ENCODE results near the gene CXCL9.
A peak's percentile ranks its signal among the peaks of the same experiment; 100 is the strongest.

Gene CXCL9

GRCh38 chr4:75997946-75998345, 9.4 kb downstream of the CXCL9 start:
- H3K4me3 ChIP-seq (ENCODE audit: low read depth, low read length) = no peak overlapping the region
- no peak for TF ChIP-seq CTCF (IDR thresholded peaks at IDR 0.05; ENCODE audit: low read depth, low read length)

- H3K4me3 ChIP-seq (ENCODE audit: low read depth, low read length) = no peak overlapping the region
- no peak for TF ChIP-seq CTCF (IDR thresholded peaks at IDR 0.05; ENCODE audit: low read depth, low read length)
These were observed 10.2 kb downstream of the CXCL9 start for GRCh38 chr4:75997081-75997480.

- H3K4me3 ChIP-seq (ENCODE audit: low read depth, low read length) = no peak overlapping the region
- peak; percentile 15; the same call in 1 of the 2 replicates for TF ChIP-seq CTCF (IDR thresholded peaks at IDR 0.05; ENCODE audit: low read depth, low read length)
These were observed 11.6 kb downstream of the CXCL9 start for GRCh38 chr4:75995727-75996126.

GRCh38 chr4:75992462-75992861, 14.8 kb downstream of the CXCL9 start:
- H3K4me3 ChIP-seq (ENCODE audit: low read depth, low read length) = no peak overlapping the region
- no peak for TF ChIP-seq CTCF (IDR thresholded peaks at IDR 0.05; ENCODE audit: low read depth, low read length)

GRCh38 chr4:75989846-75990528, 17.3 kb downstream of the CXCL9 start:
- peak overlapping the region; percentile 71 for H3K4me3 ChIP-seq (ENCODE audit: low read depth, low read length)
- TF ChIP-seq CTCF (IDR thresholded peaks at IDR 0.05; ENCODE audit: low read depth, low read length) = no peak

- TF ChIP-seq CTCF (IDR thresholded peaks at IDR 0.05; ENCODE audit: low read depth, low read length) = no peak
- no peak overlapping the region for H3K4me3 ChIP-seq (ENCODE audit: low read depth, low read length)
These were observed 22.2 kb downstream of the CXCL9 start for GRCh38 chr4:75985116-75985515.

- no peak for TF ChIP-seq CTCF (IDR thresholded peaks at IDR 0.05; ENCODE audit: low read depth, low read length)
These were observed 26.7 kb downstream of the CXCL9 start for GRCh38 chr4:75980576-75980975.

More at GRCh38 chr4:75980576-75980975, 26.7 kb downstream of the CXCL9 start:
- H3K4me3 ChIP-seq (ENCODE audit: low read depth, low read length) = no peak overlapping the region

All from WI38 (cell line).